ENCODE measurements around the gene TAX1BP1. TPM values are rescaled to one million over a fixed set of nuclear protein-coding genes. Genes with fewer than 3 reads are reported as not detected.

TAX1BP1 gene
- total and polyA plus RNA-seq, 2 experiments from 2014 or later: 56.5 to 87.9 TPM

DNA sequence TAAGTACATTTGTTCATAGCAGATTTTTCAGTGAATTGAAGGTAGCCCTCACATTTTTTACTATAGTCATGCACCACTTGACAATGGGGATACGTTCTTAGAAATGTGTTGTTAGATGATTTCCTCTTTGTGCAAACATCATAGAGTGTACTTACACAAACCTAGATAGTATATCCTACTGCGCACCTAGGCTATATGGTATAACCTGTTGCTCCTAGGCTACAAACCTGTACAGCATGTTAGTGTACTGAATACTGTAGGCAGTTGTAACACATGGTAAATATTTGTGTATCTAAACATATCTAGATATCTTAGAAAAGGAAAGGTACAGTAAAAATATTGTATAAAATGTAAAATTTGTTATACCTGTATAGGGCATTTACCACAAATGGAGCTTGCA is 41.2 kb downstream of the TAX1BP1 start:
- peaks cover 13% of the 10 kb centered on the region; the same call in 1 of the 2 replicates for H3K79me2 ChIP-seq (replicated peaks; ENCODE audit: insufficient read depth)
- peaks cover 2% of the 10 kb centered on the region for H3K27me3 Mint-ChIP-seq (ENCODE audit: insufficient read depth, low read depth, poor library complexity)
- TF ChIP-seq JUNB (IDR thresholded peaks at IDR 0.05; ENCODE audit: unreplicated experiment) (no peak), POLR2AphosphoS5 (IDR thresholded peaks at IDR 0.05; ENCODE audit: low read depth) (no peak), CREB1 (CRISPR knock-in tag; IDR thresholded peaks at IDR 0.05; ENCODE audit: low read depth) (no peak), NANOG (IDR thresholded peaks at IDR 0.05; ENCODE audit: borderline replicate concordance) (no peak), EZH2phosphoT487 (IDR thresholded peaks at IDR 0.05; ENCODE audit: unreplicated experiment) (no peak), STAT1 (IDR thresholded peaks at IDR 0.05; ENCODE audit: unreplicated experiment) (no peak), ZNF114 (CRISPR knock-in tag; IDR thresholded peaks at IDR 0.05) (no peak), ZNF331 (CRISPR knock-in tag; IDR thresholded peaks at IDR 0.05; ENCODE audit: low read depth) (no peak)
- TF ChIP-seq, protein P1, sequence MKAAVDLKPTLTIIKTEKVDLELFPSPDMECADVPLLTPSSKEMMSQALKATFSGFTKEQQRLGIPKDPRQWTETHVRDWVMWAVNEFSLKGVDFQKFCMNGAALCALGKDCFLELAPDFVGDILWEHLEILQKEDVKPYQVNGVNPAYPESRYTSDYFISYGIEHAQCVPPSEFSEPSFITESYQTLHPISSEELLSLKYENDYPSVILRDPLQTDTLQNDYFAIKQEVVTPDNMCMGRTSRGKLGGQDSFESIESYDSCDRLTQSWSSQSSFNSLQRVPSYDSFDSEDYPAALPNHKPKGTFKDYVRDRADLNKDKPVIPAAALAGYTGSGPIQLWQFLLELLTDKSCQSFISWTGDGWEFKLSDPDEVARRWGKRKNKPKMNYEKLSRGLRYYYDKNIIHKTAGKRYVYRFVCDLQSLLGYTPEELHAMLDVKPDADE (IDR thresholded peaks at IDR 0.05): no peak
- TF ChIP-seq, protein P2, sequence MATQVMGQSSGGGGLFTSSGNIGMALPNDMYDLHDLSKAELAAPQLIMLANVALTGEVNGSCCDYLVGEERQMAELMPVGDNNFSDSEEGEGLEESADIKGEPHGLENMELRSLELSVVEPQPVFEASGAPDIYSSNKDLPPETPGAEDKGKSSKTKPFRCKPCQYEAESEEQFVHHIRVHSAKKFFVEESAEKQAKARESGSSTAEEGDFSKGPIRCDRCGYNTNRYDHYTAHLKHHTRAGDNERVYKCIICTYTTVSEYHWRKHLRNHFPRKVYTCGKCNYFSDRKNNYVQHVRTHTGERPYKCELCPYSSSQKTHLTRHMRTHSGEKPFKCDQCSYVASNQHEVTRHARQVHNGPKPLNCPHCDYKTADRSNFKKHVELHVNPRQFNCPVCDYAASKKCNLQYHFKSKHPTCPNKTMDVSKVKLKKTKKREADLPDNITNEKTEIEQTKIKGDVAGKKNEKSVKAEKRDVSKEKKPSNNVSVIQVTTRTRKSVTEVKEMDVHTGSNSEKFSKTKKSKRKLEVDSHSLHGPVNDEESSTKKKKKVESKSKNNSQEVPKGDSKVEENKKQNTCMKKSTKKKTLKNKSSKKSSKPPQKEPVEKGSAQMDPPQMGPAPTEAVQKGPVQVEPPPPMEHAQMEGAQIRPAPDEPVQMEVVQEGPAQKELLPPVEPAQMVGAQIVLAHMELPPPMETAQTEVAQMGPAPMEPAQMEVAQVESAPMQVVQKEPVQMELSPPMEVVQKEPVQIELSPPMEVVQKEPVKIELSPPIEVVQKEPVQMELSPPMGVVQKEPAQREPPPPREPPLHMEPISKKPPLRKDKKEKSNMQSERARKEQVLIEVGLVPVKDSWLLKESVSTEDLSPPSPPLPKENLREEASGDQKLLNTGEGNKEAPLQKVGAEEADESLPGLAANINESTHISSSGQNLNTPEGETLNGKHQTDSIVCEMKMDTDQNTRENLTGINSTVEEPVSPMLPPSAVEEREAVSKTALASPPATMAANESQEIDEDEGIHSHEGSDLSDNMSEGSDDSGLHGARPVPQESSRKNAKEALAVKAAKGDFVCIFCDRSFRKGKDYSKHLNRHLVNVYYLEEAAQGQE (IDR thresholded peaks at IDR 0.05; ENCODE audit: unreplicated experiment): no peak
- TF ChIP-seq, protein P3, sequence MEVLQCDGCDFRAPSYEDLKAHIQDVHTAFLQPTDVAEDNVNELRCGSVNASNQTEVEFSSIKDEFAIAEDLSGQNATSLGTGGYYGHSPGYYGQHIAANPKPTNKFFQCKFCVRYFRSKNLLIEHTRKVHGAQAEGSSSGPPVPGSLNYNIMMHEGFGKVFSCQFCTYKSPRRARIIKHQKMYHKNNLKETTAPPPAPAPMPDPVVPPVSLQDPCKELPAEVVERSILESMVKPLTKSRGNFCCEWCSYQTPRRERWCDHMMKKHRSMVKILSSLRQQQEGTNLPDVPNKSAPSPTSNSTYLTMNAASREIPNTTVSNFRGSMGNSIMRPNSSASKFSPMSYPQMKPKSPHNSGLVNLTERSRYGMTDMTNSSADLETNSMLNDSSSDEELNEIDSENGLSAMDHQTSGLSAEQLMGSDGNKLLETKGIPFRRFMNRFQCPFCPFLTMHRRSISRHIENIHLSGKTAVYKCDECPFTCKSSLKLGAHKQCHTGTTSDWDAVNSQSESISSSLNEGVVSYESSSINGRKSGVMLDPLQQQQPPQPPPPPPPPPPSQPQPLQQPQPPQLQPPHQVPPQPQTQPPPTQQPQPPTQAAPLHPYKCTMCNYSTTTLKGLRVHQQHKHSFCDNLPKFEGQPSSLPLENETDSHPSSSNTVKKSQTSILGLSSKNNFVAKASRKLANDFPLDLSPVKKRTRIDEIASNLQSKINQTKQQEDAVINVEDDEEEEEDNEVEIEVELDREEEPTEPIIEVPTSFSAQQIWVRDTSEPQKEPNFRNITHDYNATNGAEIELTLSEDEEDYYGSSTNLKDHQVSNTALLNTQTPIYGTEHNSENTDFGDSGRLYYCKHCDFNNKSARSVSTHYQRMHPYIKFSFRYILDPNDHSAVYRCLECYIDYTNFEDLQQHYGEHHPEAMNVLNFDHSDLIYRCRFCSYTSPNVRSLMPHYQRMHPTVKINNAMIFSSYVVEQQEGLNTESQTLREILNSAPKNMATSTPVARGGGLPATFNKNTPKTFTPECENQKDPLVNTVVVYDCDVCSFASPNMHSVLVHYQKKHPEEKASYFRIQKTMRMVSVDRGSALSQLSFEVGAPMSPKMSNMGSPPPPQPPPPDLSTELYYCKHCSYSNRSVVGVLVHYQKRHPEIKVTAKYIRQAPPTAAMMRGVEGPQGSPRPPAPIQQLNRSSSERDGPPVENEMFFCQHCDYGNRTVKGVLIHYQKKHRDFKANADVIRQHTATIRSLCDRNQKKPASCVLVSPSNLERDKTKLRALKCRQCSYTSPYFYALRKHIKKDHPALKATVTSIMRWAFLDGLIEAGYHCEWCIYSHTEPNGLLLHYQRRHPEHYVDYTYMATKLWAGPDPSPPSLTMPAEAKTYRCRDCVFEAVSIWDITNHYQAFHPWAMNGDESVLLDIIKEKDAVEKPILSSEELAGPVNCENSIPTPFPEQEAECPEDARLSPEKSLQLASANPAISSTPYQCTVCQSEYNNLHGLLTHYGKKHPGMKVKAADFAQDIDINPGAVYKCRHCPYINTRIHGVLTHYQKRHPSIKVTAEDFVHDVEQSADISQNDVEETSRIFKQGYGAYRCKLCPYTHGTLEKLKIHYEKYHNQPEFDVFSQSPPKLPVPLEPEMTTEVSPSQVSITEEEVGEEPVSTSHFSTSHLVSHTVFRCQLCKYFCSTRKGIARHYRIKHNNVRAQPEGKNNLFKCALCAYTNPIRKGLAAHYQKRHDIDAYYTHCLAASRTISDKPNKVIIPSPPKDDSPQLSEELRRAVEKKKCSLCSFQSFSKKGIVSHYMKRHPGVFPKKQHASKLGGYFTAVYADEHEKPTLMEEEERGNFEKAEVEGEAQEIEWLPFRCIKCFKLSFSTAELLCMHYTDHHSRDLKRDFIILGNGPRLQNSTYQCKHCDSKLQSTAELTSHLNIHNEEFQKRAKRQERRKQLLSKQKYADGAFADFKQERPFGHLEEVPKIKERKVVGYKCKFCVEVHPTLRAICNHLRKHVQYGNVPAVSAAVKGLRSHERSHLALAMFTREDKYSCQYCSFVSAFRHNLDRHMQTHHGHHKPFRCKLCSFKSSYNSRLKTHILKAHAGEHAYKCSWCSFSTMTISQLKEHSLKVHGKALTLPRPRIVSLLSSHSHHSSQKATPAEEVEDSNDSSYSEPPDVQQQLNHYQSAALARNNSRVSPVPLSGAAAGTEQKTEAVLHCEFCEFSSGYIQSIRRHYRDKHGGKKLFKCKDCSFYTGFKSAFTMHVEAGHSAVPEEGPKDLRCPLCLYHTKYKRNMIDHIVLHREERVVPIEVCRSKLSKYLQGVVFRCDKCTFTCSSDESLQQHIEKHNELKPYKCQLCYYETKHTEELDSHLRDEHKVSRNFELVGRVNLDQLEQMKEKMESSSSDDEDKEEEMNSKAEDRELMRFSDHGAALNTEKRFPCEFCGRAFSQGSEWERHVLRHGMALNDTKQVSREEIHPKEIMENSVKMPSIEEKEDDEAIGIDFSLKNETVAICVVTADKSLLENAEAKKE (CRISPR knock-in tag; IDR thresholded peaks at IDR 0.05): no peak
- TF ChIP-seq, protein P4, sequence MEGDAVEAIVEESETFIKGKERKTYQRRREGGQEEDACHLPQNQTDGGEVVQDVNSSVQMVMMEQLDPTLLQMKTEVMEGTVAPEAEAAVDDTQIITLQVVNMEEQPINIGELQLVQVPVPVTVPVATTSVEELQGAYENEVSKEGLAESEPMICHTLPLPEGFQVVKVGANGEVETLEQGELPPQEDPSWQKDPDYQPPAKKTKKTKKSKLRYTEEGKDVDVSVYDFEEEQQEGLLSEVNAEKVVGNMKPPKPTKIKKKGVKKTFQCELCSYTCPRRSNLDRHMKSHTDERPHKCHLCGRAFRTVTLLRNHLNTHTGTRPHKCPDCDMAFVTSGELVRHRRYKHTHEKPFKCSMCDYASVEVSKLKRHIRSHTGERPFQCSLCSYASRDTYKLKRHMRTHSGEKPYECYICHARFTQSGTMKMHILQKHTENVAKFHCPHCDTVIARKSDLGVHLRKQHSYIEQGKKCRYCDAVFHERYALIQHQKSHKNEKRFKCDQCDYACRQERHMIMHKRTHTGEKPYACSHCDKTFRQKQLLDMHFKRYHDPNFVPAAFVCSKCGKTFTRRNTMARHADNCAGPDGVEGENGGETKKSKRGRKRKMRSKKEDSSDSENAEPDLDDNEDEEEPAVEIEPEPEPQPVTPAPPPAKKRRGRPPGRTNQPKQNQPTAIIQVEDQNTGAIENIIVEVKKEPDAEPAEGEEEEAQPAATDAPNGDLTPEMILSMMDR (conservative IDR thresholded peaks at IDR 0.05; ENCODE audit: low read depth in 2 of 2): no peak

More for the DNA sequence above, 41.2 kb downstream of the TAX1BP1 start:
- ATAC-seq: no peak
- H3K36me3 ChIP-seq (ENCODE audit: insufficient read depth): no peaks in the 10 kb centered on the region
- no peak overlapping the region for H3K4me3 Mint-ChIP-seq
- H4K20me1 ChIP-seq (replicated peaks; ENCODE audit: insufficient read depth): peaks cover 3% of the 10 kb centered on the region; the same call in 1 of the 2 replicates
- H3K4me1 ChIP-seq (ENCODE audit: insufficient read depth): peaks cover under 1% of the 10 kb centered on the region; the same call in 1 of the 2 replicates
- H3K4me2 ChIP-seq: no peak overlapping the region
- H3K27ac ChIP-seq (ENCODE audit: low read depth): no peak overlapping the region
- H2AFZ ChIP-seq: no peak overlapping the region
- no peak for DNase-seq (ENCODE audit: low spot score)
- H3K27me3 ChIP-seq (ENCODE audit: insufficient read depth): no peaks in the 10 kb centered on the region
- no peaks in the 10 kb centered on the region for H3K9me2 ChIP-seq (ENCODE audit: insufficient read depth)
- peaks cover 10% of the 10 kb centered on the region; the same call in 2 of the 3 replicates for H3K4me1 Mint-ChIP-seq
- no peak overlapping the region for H3K4me3 ChIP-seq
- no peaks in the 10 kb centered on the region for H3K9me3 Mint-ChIP-seq
- H3K27ac Mint-ChIP-seq: no peak overlapping the region
- no peaks in the 10 kb centered on the region for H3F3A ChIP-seq (replicated peaks; ENCODE audit: low read depth)
- peaks cover 6% of the 10 kb centered on the region; the same call in 2 of the 3 replicates for H3K36me3 Mint-ChIP-seq (ENCODE audit: low read depth)
